H1 (cell line): ENCODE results near the gene COBLL1. TPM values are rescaled to one million over a fixed set of nuclear protein-coding genes. Genes with fewer than 3 reads are reported as not detected.

Experiments used
- CTCF ChIA-PET: fragments of 300-600 bp; sonication (Branson Sonifier 250); formaldehyde crosslinking; loops from one replicate; lab custom pipeline; 2021; ENCODE audit not compliant: partially characterized antibody; lab: Charles Lee
- POLR2A ChIA-PET: fragments of 300-600 bp; sonication (Branson Sonifier 250); formaldehyde crosslinking; loops from one replicate; lab custom pipeline; 2021; ENCODE audit warnings: inconsistent platforms; ENCODE audit not compliant: partially characterized antibody; lab: Charles Lee
- DNase-seq, 2 experiments: peaks; one replicate each; pipeline versions ENCODE4 v3.0.0 to v3.0.0-alpha.2; 2010 to 2022; ENCODE audit warnings: low spot score in 2 of 2, low read depth in 1 of 2, mixed read lengths in 1 of 2
- FAIRE-seq: peaks from 2 replicates; lab custom pipeline; 2011; peaks lifted over from hg19 to GRCh38; lab: Jason Lieb, UNC
- H2AFZ ChIP-seq: 2 replicates; pipeline ENCODE4 v1.8.1; 2012; ENCODE audit warnings: low read length, inconsistent platforms
- H2AK5ac ChIP-seq: 2 replicates; pipeline ENCODE4 v1.6.1; 2013; ENCODE audit warnings: low read depth, low read length
- H2BK120ac ChIP-seq: replicated peaks from 2 replicates; pipeline ENCODE3; 2013; ENCODE audit warnings: low read depth, low read length, inconsistent platforms
- H2BK12ac ChIP-seq: 2 replicates; pipeline ENCODE4 v1.6.1; 2013; ENCODE audit warnings: low read depth, low read length
- H2BK15ac ChIP-seq: 2 replicates; pipeline ENCODE4 v1.6.1; 2013; ENCODE audit warnings: low read length
- H2BK20ac ChIP-seq: 2 replicates; pipeline ENCODE4 v1.6.1; 2013; ENCODE audit warnings: low read length
- H2BK5ac ChIP-seq: 2 replicates; pipeline ENCODE4 v1.6.1; 2013; ENCODE audit warnings: low read depth, low read length
- H3K14ac ChIP-seq: 2 replicates; pipeline ENCODE4 v1.6.1; 2013; ENCODE audit warnings: inconsistent platforms; ENCODE audit not compliant: insufficient read length
- H3K18ac ChIP-seq: 2 replicates; pipeline ENCODE4 v1.6.1; 2013; ENCODE audit warnings: low read length; ENCODE audit errors: extremely low read depth
- H3K23ac ChIP-seq: 2 replicates; pipeline ENCODE4 v1.6.1; 2013; ENCODE audit warnings: inconsistent platforms; ENCODE audit not compliant: insufficient read length
- H3K23me2 ChIP-seq: 2 replicates; pipeline ENCODE4 v1.6.1; 2013; ENCODE audit warnings: low read depth, low read length
- H3K27ac ChIP-seq: 2 replicates; pipeline ENCODE4 v1.6.1; 2011; ENCODE audit warnings: low read depth, low read length, inconsistent platforms
- H3K27me3 ChIP-seq, 4 experiments: replicated peaks in 1 of 4; 1 replicate in 1 of 4; 2 replicates in 3 of 4; pipeline versions ENCODE4 v1.6.1 to v1.8.1; 2011 to 2013; ENCODE audit warnings: low read length in 3 of 4, mild to moderate bottlenecking in 3 of 4, inconsistent platforms in 2 of 4, mixed read lengths in 2 of 4, moderate library complexity in 1 of 4; ENCODE audit not compliant: control insufficient read depth in 3 of 4, insufficient read depth in 3 of 4; ENCODE audit errors: extremely low read depth in 1 of 4
- H3K36me3 ChIP-seq, 4 experiments: 2 replicates each; pipeline versions ENCODE4 v1.6.1 to v1.8.1; 2011 to 2013; ENCODE audit warnings: mild to moderate bottlenecking in 4 of 4, low read length in 3 of 4, moderate library complexity in 2 of 4, control low read depth in 1 of 4, inconsistent platforms in 1 of 4; ENCODE audit not compliant: insufficient read depth in 4 of 4, control insufficient read depth in 2 of 4
- H3K4ac ChIP-seq: replicated peaks from 2 replicates; pipeline ENCODE3; 2013; ENCODE audit warnings: low read length, low read depth, mixed read lengths, inconsistent platforms; ENCODE audit not compliant: insufficient read length
- H3K4me1 ChIP-seq, 4 experiments: replicated peaks in 1 of 4; 1 replicate in 1 of 4; 2 replicates in 3 of 4; pipeline versions ENCODE4 v1.6.1 to v1.8.1; 2011 to 2013; ENCODE audit warnings: low read length in 3 of 4, inconsistent platforms in 2 of 4, mixed read lengths in 1 of 4; ENCODE audit not compliant: insufficient read depth in 4 of 4, control insufficient read depth in 3 of 4
- H3K4me2 ChIP-seq, 2 experiments: 2 replicates each; pipeline versions ENCODE4 v1.6.1 to v1.8.1; 2011 to 2013; ENCODE audit warnings: low read depth in 2 of 2, low read length in 2 of 2, control low read depth in 1 of 2, inconsistent platforms in 1 of 2, mild to moderate bottlenecking in 1 of 2; ENCODE audit not compliant: insufficient read depth in 1 of 2
- H3K4me3 ChIP-seq, 4 experiments: fragments of 200-600, 300-600 bp in 1 of 4; sonication (generic), shearing (Covaris generic), sonication (Bioruptor Twin) in 1 of 4; 2 replicates each; pipeline versions ENCODE4 v1.5.1 to v1.8.1; 2011 to 2016; ENCODE audit warnings: low read length in 4 of 4, low read depth in 3 of 4, control low read depth in 2 of 4, inconsistent platforms in 2 of 4, mild to moderate bottlenecking in 2 of 4, mixed read lengths in 1 of 4, moderate library complexity in 1 of 4; ENCODE audit not compliant: insufficient read depth in 2 of 4; ENCODE audit errors: extremely low read depth in 1 of 4
- H3K56ac ChIP-seq: replicated peaks from 2 replicates; pipeline ENCODE3; 2013; ENCODE audit warnings: low read depth, mild to moderate bottlenecking, mixed read lengths, low read length, inconsistent platforms; ENCODE audit not compliant: insufficient read length
- H3K79me1 ChIP-seq: 2 replicates; pipeline ENCODE4 v1.6.1; 2013; ENCODE audit warnings: low read depth, low read length, control low read depth
- H3K79me2 ChIP-seq, 2 experiments: 2 replicates each; pipeline versions ENCODE4 v1.6.1 to v1.8.1; 2012 to 2013; ENCODE audit warnings: low read length in 2 of 2, mild to moderate bottlenecking in 2 of 2, inconsistent platforms in 1 of 2; ENCODE audit not compliant: insufficient read depth in 2 of 2, control insufficient read depth in 1 of 2
- H3K9ac ChIP-seq, 4 experiments: replicated peaks in 1 of 4; 1 replicate in 1 of 4; 2 replicates in 3 of 4; pipeline versions ENCODE4 v1.6.1 to v1.8.1; 2011 to 2013; ENCODE audit warnings: low read depth in 3 of 4, low read length in 3 of 4, control low read depth in 2 of 4, mild to moderate bottlenecking in 2 of 4, moderate library complexity in 2 of 4, inconsistent platforms in 1 of 4; ENCODE audit errors: extremely low read depth in 1 of 4
- H3K9me3 ChIP-seq, 2 experiments: 2 replicates each; pipeline versions ENCODE4 v1.6.1 to v1.8.1; 2012 to 2013; ENCODE audit warnings: mild to moderate bottlenecking in 2 of 2, moderate library complexity in 2 of 2, control low read depth in 1 of 2, inconsistent platforms in 1 of 2, low read depth in 1 of 2, low read length in 1 of 2, mixed read lengths in 1 of 2; ENCODE audit not compliant: insufficient read depth in 2 of 2
- H4K20me1 ChIP-seq, 2 experiments: replicated peaks in 1 of 2; 2 replicates each; pipeline versions ENCODE3 to v1.8.1; 2011 to 2013; ENCODE audit warnings: inconsistent platforms in 2 of 2, low read length in 2 of 2, mild to moderate bottlenecking in 1 of 2; ENCODE audit not compliant: insufficient read depth in 2 of 2, control insufficient read depth in 1 of 2
- H4K5ac ChIP-seq: 2 replicates; pipeline ENCODE4 v1.6.1; 2013; ENCODE audit warnings: low read length, low read depth, mixed read lengths, inconsistent platforms; ENCODE audit not compliant: insufficient read length
- H4K8ac ChIP-seq: 2 replicates; pipeline ENCODE4 v1.8.0; 2013; ENCODE audit warnings: mild to moderate bottlenecking, moderate library complexity, low read length, inconsistent platforms; ENCODE audit not compliant: insufficient read depth; ENCODE audit errors: extremely low read depth
- H4K91ac ChIP-seq: replicated peaks from 2 replicates; pipeline ENCODE3; 2013; ENCODE audit warnings: low read length, mixed read lengths, inconsistent platforms; ENCODE audit not compliant: insufficient read length
- BACH1 ChIP-seq: IDR thresholded peaks from 2 replicates; pipeline ENCODE4 v1.6.1; 2012; ENCODE audit warnings: low read length, improper control_type of control experiment
- BRCA1 ChIP-seq: IDR thresholded peaks from 2 replicates; pipeline ENCODE4 v1.6.1; 2012; ENCODE audit warnings: low read depth, low read length, improper control_type of control experiment
- CBX5 ChIP-seq: fragments of 300-800, 300-1000 bp; sonication (generic); IDR thresholded peaks from 2 replicates; pipeline ENCODE4 v1.7.1; 2016; ENCODE audit warnings: antibody characterized with exemption, low read length, low read depth
- CHD1 ChIP-seq: IDR thresholded peaks from 2 replicates; pipeline ENCODE4 v1.6.1; 2012; ENCODE audit warnings: low read depth, low read length, improper control_type of control experiment
- CREB1 ChIP-seq: IDR thresholded peaks from 2 replicates; pipeline ENCODE4 v1.6.1; 2012; ENCODE audit warnings: inconsistent platforms
- E2F6 ChIP-seq: IDR thresholded peaks from 2 replicates; pipeline ENCODE4 v1.6.1; 2012; ENCODE audit warnings: inconsistent platforms
- GABPA ChIP-seq: IDR thresholded peaks from 2 replicates; pipeline ENCODE4 v1.6.1; 2011; ENCODE audit warnings: mild to moderate bottlenecking, low read length, moderate library complexity, borderline replicate concordance; ENCODE audit not compliant: insufficient read depth
- POLR2AphosphoS5 ChIP-seq: IDR thresholded peaks from 2 replicates; pipeline ENCODE4 v1.6.1; 2011; ENCODE audit warnings: low read depth, low read length
- RFX5 ChIP-seq: IDR thresholded peaks from 2 replicates; pipeline ENCODE4 v1.6.1; 2011; ENCODE audit warnings: low read depth, low read length, improper control_type of control experiment, borderline replicate concordance
- SIRT6 ChIP-seq: IDR thresholded peaks from one replicate; pipeline ENCODE4 v1.7.1; 2012; ENCODE audit warnings: low read length, inconsistent platforms
- SP2 ChIP-seq: IDR thresholded peaks from 2 replicates; pipeline ENCODE4 v1.6.1; 2012; ENCODE audit warnings: mild to moderate bottlenecking, low read length, inconsistent platforms
- TAF7 ChIP-seq: optimal IDR thresholded peaks from 2 replicates; pipeline ENCODE3; 2011; ENCODE audit warnings: low read depth, mild to moderate bottlenecking, inconsistent platforms, low read length, moderate library complexity, borderline replicate concordance
- TCF12 ChIP-seq: IDR thresholded peaks from 2 replicates; pipeline ENCODE4 v1.6.1; 2011; ENCODE audit warnings: low read depth, mild to moderate bottlenecking, low read length
- TEAD4 ChIP-seq: IDR thresholded peaks from 2 replicates; pipeline ENCODE4 v1.6.1; 2012; ENCODE audit warnings: low read depth, low read length, inconsistent platforms, mixed read lengths
- WGBS, 2 experiments: shearing (Covaris generic) in 1 of 2; methylation state at CpG; one replicate each; pipeline versions ENCODE4 v1.1.6 to v1.1.7; 2013 to 2015; ENCODE audit warnings: low lambda C conversion rate in 2 of 2, mixed read lengths in 2 of 2, inconsistent platforms in 1 of 2, low coverage in 1 of 2, missing lambda C conversion rate in 1 of 2; ENCODE audit not compliant: insufficient replicate concordance in 2 of 2, insufficient coverage in 1 of 2, insufficient read length in 1 of 2; ENCODE audit errors: extremely low coverage in 1 of 2, missing lambda C conversion rate in 1 of 2; 5-methylcytosine and 5-hydroxymethylcytosine counted together
- polyA plus RNA-seq, 7 experiments: library from polyadenylated mRNA; depleted of rRNA in 3 of 7; stranded (reverse) in 5 of 7; unstranded in 2 of 7; fragments of >200 nt in 5 of 7; fragments of 200-250 nt in 2 of 7; gene quantifications; 1 replicate in 5 of 7; 2 replicates in 1 of 7; 4 replicates in 1 of 7; pipeline versions ENCODE4 v1.2.1 to v1.2.3, GENCODE V29; 2011 to 2013; ENCODE audit warnings: missing spikeins in 2 of 7, mixed read lengths in 2 of 7
- total RNA-seq: library from RNA; stranded (reverse); fragmentation: NEBNext Ultra II Directional; extraction: Animal tissue kit (Norgen Biotek cat#: 25700); gene quantifications from 2 replicates; pipeline ENCODE4 v1.2.1, GENCODE V29; 2021

Gene COBLL1
- total and polyA plus RNA-seq, 2 of the 8 experiments (the other 6 are each of a cell fraction or from before 2014, with no cell fraction given): 2.2 to 6.2 TPM

GRCh38 chr2:164773635-164774034 is 68.0 kb downstream of the COBLL1 start:
- Histone ChIP-seq H3K27ac (no peak overlapping the region), H3K4ac (no peak overlapping the region), H3K9me3 (no peaks in the 10 kb centered on the region), H2BK5ac (no peak overlapping the region), H2BK120ac (no peak overlapping the region), H2BK20ac (no peak overlapping the region), H3K56ac (no peak overlapping the region), H2BK15ac (no peak overlapping the region), H3K79me2 (no peaks in the 10 kb centered on the region), H2AK5ac (no peak overlapping the region), H3K79me1 (no peaks in the 10 kb centered on the region), H3K23ac (no peak overlapping the region), H3K14ac (no peak overlapping the region), H3K23me2 (no peaks in the 10 kb centered on the region), H3K36me3 (no peaks in the 10 kb centered on the region), H4K5ac (no peak overlapping the region), H4K8ac (no peak overlapping the region), H4K91ac (no peak overlapping the region), H4K20me1 (no peaks in the 10 kb centered on the region), H3K4me3 (no peak overlapping the region), H3K18ac (no peak overlapping the region), H2AFZ (no peak overlapping the region), H3K4me2 (no peak overlapping the region), H3K9ac (no peak overlapping the region), H3K27me3 (no peaks in the 10 kb centered on the region), H2BK12ac (no peak overlapping the region), H3K4me1 (no peaks in the 10 kb centered on the region)
- ChIA-PET CTCF (interaction anchor here (0.7 to 0.8 kb wide), 2 partner anchors 8 to 296 kb away, joined by 3 read pairs; no protein-coding TSS in a partner anchor), POLR2A (no interaction called here)
- WGBS, 2 experiments: 89% methylated on average over 3 of the region's 3 CpGs; no CpG with 5 or more reads in 1 of the 2 experiments
- FAIRE-seq (no peak), DNase-seq (no peak)
- TF ChIP-seq SP2: no peak
- no peak for TF ChIP-seq POLR2AphosphoS5
- TF ChIP-seq GABPA: no peak
- no peak for TF ChIP-seq E2F6
- TF ChIP-seq BACH1: no peak
- no peak for TF ChIP-seq SIRT6
- no peak for TF ChIP-seq CHD1
- no peak for TF ChIP-seq TAF7
- TF ChIP-seq CBX5: no peak
- TF ChIP-seq TCF12: no peak
- no peak for TF ChIP-seq TEAD4
- no peak for TF ChIP-seq RFX5
- no peak for TF ChIP-seq CREB1
- TF ChIP-seq BRCA1: no peak
